NCI-H345 (cell line): ENCODE results near the gene C22orf23.
"Not testable (repeated sequence)": the region's sequence is repeated elsewhere in the genome, so short reads cannot be mapped to it uniquely, and the experiment has no call there.

Experiments used
- DNase-seq: peaks from one replicate; lab custom pipeline; 2025; lab: John Stamatoyannopoulos, UW

Gene C22orf23

GRCh38 chr22:37953062-37953436, 352 bp downstream of the C22orf23 start:
- DNase-seq = no peak

DNA sequence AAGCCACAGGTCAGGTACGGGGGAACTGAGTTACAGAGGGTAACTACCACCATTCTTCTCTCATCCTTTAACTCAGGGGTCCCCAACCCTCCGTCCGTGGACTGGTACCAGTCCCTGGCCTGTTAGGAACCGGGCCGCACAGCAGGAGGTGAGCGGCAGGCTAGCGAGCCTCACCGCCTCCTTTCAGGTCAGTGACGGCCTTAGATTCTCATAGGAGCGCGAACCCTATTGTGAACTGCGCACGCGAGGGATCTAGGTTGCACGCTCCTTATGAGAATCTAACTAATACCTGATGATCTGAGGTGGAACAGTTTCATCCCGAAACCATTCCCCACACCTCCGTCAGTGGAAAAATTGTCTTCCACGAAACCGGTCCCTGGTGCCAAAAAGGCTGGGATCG, 772 bp downstream of the C22orf23 start:
- not testable (repeated sequence) for DNase-seq

- no peak for DNase-seq
Measured at GRCh38 chr22:37951305-37951704, 2.1 kb downstream of the C22orf23 start.

- not testable (repeated sequence) for DNase-seq
Measured at GRCh38 chr22:37947142-37947795, 6.1 kb downstream of the C22orf23 start.

DNA sequence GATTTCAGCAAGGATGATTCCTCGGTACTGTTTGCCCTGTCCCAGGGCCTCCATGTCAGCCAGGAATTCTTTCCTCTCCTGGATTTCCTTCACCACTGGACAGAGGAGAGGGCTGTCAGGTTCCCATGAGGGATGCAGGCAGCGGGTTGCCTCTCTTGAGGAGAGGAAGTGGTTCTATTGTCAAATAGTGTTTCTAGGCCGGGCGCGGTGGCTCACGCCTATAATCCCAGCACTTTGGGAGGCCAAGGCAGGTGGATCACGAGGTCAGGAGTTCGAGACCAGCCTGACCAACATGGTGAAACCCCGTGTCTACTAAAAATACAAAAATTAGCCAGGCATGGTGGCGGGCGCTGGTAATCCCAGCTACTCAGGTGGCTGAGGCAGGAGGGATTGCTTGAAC, 9.0 kb downstream of the C22orf23 start:
- not testable (repeated sequence) for DNase-seq

DNA sequence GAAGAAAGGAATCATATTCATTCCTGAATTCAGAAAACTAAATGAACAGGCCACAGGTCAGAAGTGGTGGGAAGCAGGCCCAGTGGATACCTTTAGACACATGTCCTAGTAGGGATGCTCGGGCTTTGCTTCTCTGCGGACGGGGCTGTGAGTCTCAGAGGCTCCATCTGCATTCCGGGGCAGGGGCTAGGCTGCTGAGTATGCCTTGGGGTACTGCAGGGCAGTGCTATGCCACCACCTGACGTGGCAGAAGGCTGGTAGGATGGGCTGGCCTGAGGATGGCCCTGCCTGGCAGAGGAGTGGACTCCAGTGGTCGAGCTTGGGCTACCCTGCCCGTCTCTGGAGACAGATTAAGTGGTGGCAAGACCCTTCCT, 9.6 kb downstream of the C22orf23 start:
- no peak for DNase-seq

DNA sequence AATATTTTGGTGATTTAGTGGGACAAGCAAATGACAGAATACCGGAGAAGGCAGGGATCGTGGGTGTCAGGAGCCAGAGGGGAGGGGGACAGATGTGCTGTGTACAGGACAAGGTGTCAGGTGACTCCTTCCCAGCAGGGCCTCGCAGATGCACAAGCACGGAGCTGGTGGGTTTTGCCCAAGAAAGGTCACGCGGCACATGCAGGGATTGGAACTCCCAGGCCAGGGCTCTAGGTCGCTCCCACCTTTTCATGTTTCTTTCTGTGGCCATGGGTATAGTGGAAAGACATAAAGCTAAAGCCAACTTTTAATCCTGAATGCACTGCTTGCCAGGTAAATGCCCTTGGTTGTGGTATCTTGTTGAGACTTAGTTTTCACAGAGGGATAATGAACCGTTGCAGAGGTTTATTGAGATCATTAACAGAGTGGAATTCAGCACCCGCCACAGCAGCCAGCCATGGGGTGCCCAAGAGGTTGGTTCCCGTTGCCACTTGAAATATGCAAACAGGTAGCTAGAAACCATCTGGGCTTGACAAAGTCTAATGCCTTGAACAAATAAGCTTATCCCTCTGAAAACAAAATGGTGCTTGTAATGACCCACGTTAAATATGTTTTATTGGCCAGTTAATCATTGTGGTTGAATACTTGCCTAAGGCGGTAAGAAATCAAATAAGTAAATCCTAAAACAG, 10.1 kb downstream of the C22orf23 start:
- no peak for DNase-seq

GRCh38 chr22:37942133-37942532, 11.3 kb downstream of the C22orf23 start:
- DNase-seq = no peak

DNA sequence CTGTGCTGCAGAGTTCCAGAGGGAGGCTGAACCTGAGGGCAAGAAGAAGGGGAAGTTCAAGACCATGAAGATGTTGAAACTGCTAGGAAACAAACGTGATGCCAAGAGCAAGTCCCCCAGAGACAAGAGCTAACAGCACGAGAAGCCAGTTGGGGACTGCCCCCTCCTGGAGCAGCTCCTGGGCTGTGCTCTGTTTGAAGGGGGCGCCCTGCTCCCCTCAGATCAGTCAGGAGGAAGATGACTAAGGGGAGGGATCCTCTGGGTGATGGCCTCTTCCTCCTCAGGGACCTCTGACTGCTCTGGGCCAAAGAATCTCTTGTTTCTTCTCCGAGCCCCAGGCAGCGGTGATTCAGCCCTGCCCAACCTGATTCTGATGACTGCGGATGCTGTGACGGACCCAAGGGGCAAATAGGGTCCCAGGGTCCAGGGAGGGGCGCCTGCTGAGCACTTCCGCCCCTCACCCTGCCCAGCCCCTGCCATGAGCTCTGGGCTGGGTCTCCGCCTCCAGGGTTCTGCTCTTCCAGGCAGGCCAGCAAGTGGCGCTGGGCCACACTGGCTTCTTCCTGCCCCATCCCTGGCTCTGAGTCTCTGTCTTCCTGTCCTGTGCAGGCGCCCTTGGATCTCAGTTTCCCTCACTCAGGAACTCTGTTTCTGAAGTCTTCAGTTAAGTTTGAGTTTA, 12.6 kb downstream of the C22orf23 start:
- no peak for DNase-seq

DNA sequence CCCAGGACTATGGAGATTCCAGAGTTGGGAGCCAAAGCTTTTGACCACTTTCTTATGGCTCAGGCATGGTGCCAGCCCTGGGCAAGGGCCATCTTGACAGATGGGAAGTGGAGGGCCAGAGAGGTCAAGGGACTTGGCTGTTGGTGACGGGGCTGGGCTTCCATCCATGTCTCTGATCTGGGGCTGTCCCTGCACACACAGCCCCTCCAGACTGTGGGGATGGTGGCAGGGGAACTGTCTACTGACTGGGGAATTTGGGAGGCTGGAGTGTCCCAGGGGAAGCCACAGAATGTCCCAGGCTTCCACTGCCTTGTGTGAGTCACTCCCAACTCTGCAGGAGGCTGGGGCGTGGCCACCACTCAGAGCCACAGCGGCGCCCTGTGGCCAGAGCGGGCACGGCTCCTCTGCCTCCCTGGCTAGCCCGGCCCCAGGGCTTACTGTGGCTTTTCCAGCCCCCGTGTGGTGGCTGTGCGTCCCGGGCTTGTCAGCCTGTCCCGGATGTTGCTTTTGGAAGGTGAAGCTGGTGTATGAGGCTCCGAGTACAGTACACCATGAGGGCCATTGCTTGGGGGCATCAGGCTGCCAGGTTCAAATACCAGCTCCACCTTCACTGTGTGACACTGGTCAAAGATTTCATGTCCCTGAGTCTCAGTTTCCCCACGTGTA, 19.6 kb downstream of the C22orf23 start:
- peak; percentile 33 for DNase-seq

DNA sequence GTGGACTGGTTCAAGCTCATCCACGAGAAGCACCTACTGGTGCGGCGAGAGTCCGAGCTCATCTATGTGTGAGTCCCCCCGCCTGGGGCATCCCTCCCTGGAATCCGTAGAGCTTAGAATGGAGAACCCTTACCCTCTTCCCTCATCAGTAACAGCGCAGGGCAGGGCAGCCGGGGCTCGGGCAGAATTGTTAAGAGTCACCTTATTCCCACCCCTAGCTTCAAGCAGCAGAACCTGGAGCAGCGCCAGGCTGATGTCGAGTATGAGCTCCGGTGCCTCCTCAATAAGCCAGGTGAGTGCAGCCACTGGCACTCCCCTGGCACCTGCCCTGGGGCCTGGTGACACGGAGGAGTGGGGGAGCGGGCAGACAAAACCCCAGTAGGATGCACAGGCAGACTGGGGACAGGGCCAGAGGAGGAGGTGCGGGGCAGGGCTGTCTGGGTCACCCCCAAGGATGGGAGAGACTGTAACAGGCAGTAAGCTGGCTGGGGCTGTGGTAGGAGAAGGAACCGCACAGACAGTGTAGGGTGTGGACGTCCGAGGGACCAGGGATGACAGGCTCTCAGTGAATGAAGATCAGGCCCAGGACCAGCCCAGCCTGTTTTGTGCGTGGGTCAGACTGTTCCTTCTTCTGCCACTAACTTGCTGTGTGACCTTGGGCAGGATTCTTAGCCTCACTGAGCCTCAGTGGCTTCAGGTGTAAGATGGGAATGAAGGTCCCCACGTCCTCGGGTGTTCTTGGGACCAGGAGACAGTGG, 20.4 kb downstream of the C22orf23 start:
- peak; percentile 56 for DNase-seq

DNA sequence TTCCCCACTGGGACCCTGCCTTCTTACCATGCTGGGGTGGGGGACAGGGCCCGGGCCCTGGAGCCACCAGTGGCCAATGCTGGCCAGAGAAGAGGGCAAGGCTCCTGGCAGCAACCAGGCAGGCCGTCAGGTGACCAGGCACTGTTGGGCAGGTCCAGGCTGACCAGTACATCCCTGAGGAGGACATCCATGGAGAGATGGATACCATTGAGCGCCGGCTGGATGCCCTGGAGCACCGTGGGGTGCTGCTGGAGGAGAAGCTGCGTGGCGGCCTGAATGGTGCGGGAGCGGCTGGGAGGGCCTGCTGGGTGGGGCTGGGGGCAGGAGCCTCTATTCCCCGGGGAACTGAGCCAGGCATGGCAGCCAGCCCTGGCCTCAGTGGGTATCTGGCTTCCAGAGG, 21.0 kb downstream of the C22orf23 start:
- DNase-seq = no peak

GRCh38 chr22:37931893-37932389, 21.5 kb downstream of the C22orf23 start:
- no peak for DNase-seq

DNA sequence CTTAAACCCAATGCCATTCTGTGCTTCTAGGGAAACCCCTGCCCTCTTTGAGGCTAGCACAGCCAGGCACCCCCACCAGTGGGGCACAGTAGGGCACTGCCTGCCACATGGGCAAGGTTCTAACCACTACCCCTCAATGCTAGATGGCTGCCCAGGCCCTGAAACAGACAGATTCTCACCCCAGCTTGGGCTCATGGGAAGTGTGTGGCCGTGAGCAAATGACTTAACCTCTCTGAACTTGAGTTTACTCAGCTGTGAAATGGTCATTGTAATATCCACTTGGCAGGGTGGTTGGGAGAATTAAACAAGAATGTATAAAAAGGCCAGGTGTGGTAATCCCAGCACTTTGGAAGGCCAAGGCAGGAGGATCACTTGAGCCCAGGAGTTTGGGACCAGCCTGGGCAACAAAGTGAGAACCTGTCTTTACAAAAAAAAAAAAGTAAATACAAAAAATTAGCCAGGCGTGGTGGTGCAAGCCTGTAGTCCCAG, 22.4 kb downstream of the C22orf23 start:
- DNase-seq = no peak

- no peak for DNase-seq
Measured at GRCh38 chr22:37930270-37930951, 23.0 kb downstream of the C22orf23 start.

DNA sequence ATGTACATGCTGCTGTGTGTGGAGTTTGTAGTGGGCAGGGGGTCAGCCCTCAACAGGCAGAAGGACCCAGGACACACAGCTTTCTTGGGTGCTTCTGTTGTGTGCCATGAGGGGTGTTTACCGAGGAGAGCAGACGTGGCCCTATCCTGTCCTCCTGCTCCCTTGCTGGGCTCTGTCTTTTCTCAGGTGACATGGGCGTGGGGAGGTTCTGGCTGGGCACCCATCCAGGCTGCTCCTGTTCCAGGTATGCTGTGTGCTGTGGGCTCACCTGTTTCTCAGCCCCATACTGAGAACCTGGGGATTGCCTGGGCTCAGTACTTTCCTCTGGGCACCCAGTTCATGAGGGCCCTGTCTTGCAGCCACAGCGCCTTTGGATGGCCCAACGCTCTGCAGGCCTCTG, 24.0 kb downstream of the C22orf23 start:
- DNase-seq = no peak

DNA sequence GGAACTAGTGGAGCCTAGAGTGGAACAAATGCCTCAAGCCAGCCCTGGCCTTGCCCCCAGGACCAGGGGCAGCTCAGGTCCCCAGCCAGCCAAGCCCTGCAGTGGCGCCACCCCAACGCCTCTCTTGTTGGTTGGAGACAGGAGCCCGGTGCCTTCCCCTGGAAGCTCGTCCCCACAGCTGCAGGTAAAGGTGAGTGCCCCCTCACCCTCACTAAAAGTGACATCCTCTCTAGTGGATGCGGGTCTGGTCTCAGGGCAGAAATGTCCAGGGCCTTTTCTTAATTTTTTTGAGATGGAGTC, 25.8 kb downstream of the C22orf23 start:
- no peak for DNase-seq

GRCh38 chr22:37926771-37927636, 26.4 kb downstream of the C22orf23 start:
- DNase-seq = no peak

DNA sequence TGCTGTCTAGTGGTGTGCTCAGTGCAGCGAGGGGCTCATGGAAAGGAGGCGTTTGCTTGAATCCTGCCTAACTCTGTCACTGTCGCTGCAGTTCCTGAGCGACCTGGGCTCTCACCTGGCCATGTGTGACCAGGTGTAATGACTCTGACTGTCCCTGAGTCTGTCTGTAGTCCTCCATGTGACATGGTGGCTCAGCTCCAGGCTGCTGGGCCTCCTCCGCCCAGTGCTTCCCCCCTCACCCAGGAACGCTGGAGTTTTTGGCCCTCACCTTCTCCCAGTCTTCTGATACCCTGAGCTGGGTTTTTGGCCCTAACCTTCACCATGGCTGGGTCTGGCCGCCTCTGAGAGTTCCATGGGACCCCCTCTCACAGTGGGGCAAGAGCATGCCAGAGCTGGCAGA, 27.0 kb downstream of the C22orf23 start:
- no peak for DNase-seq

- no peak for DNase-seq
Measured at GRCh38 chr22:37925767-37926166, 27.6 kb downstream of the C22orf23 start.
